Liver (tissue), 9 donors: ENCODE data around the gene EPHA5. TPM values are rescaled to one million over a fixed set of nuclear protein-coding genes. Genes with fewer than 3 reads are reported as not detected.

ENCODE experiments used
- DNase-seq: peaks from one replicate; pipeline ENCODE4 v3.0.0-alpha.2; 2017; ENCODE audit warnings: low spot score
- H3K27ac ChIP-seq, 2 donors: one replicate each; pipeline ENCODE4 v1.7.0; 2013; ENCODE audit warnings: inconsistent platforms in 2 of 2, low read length in 2 of 2, control low read depth in 1 of 2, low read depth in 1 of 2, mild to moderate bottlenecking in 1 of 2
- H3K27me3 ChIP-seq, 4 donors: one replicate each; pipeline versions ENCODE4 v1.6.1 to v1.7.0; 2013; ENCODE audit warnings: low read length in 3 of 4, inconsistent platforms in 1 of 4, mild to moderate bottlenecking in 1 of 4, moderate library complexity in 1 of 4; ENCODE audit not compliant: control insufficient read depth in 4 of 4, insufficient read depth in 4 of 4
- H3K36me3 ChIP-seq, 4 donors: one replicate each; pipeline versions ENCODE4 v1.6.1 to v1.7.0; 2013; ENCODE audit warnings: low read length in 3 of 4, mild to moderate bottlenecking in 3 of 4, low read depth in 1 of 4, moderate library complexity in 1 of 4; ENCODE audit not compliant: control insufficient read depth in 4 of 4, insufficient read depth in 3 of 4
- H3K4me1 ChIP-seq, 4 donors: one replicate each; pipeline versions ENCODE4 v1.6.1 to v1.7.0; 2013; ENCODE audit warnings: low read length in 3 of 4, mild to moderate bottlenecking in 3 of 4, moderate library complexity in 1 of 4; ENCODE audit not compliant: control insufficient read depth in 4 of 4, insufficient read depth in 4 of 4
- H3K4me3 ChIP-seq, 3 donors: one replicate each; pipeline versions ENCODE4 v1.6.1 to v1.7.0; 2013; ENCODE audit warnings: low read length in 3 of 3, control low read depth in 1 of 3, low read depth in 1 of 3, mild to moderate bottlenecking in 1 of 3
- H3K9ac ChIP-seq, 2 donors: one replicate each; pipeline ENCODE4 v1.7.0; 2013; ENCODE audit warnings: low read length in 2 of 2, mild to moderate bottlenecking in 2 of 2, moderate library complexity in 2 of 2, control low read depth in 1 of 2, low read depth in 1 of 2
- H3K9me3 ChIP-seq, 4 donors: one replicate each; pipeline versions ENCODE4 v1.6.1 to v1.7.0; 2013; ENCODE audit warnings: low read length in 3 of 4; ENCODE audit not compliant: control insufficient read depth in 4 of 4
- CTCF ChIP-seq: fragments of 150-350 bp; IDR thresholded peaks from 2 replicates; pipeline ENCODE4 v1.5.1; 2017; ENCODE audit warnings: improper control_type of control experiment, low read depth, low read length; ENCODE audit not compliant: missing input control
- FOXA1 ChIP-seq: IDR thresholded peaks from 2 replicates; pipeline ENCODE4 v1.6.1; 2016; ENCODE audit warnings: antibody characterized with exemption
- FOXA2 ChIP-seq: IDR thresholded peaks from 2 replicates; pipeline ENCODE4 v1.6.1; 2016; ENCODE audit warnings: antibody characterized with exemption
- GABPA ChIP-seq, 2 donors: IDR thresholded peaks in 1 of 2; conservative IDR thresholded peaks in 1 of 2; 2 replicates each; pipeline ENCODE4 v1.6.1; 2016; ENCODE audit warnings: antibody characterized with exemption in 2 of 2, mild to moderate bottlenecking in 1 of 2, moderate library complexity in 1 of 2
- HNF4A ChIP-seq, 2 donors: conservative IDR thresholded peaks; 2 replicates each; pipeline ENCODE4 v1.6.1; 2016; ENCODE audit warnings: antibody characterized with exemption in 2 of 2, mild to moderate bottlenecking in 2 of 2
- HNF4G ChIP-seq: IDR thresholded peaks from 2 replicates; pipeline ENCODE4 v1.6.1; 2016; ENCODE audit warnings: antibody characterized with exemption
- JUND ChIP-seq, 2 donors: IDR thresholded peaks; 2 replicates each; pipeline ENCODE4 v1.6.1; 2016; ENCODE audit warnings: antibody characterized with exemption in 2 of 2
- MAX ChIP-seq: IDR thresholded peaks from 2 replicates; pipeline ENCODE4 v1.6.1; 2016; ENCODE audit warnings: antibody characterized with exemption
- NR2F2 ChIP-seq: IDR thresholded peaks from 2 replicates; pipeline ENCODE4 v1.6.1; 2016; ENCODE audit warnings: antibody characterized with exemption
- RAD21 ChIP-seq, 2 donors: IDR thresholded peaks; 2 replicates each; pipeline ENCODE4 v1.6.1; 2016; ENCODE audit warnings: antibody characterized with exemption in 2 of 2, mild to moderate bottlenecking in 2 of 2
- REST ChIP-seq: IDR thresholded peaks from 2 replicates; pipeline ENCODE4 v1.6.1; 2016; ENCODE audit warnings: antibody characterized with exemption, mild to moderate bottlenecking
- RXRA ChIP-seq, 2 donors: IDR thresholded peaks; 2 replicates each; pipeline ENCODE4 v1.6.1; 2017 to 2018; ENCODE audit warnings: antibody characterized with exemption in 2 of 2, mild to moderate bottlenecking in 1 of 2
- SP1 ChIP-seq: IDR thresholded peaks from 2 replicates; pipeline ENCODE4 v1.6.1; 2018; ENCODE audit warnings: antibody characterized with exemption, mild to moderate bottlenecking
- TAF1 ChIP-seq: conservative IDR thresholded peaks from 2 replicates; pipeline ENCODE4 v1.6.1; 2016; ENCODE audit warnings: antibody characterized with exemption, mild to moderate bottlenecking
- YY1 ChIP-seq: IDR thresholded peaks from 2 replicates; pipeline ENCODE4 v1.6.1; 2016; ENCODE audit warnings: antibody characterized with exemption, mild to moderate bottlenecking
- WGBS: extraction: QIAGEN DNeasy Blood & Tissue Kit; methylation state at CpG from one replicate; pipeline ENCODE4 v1.1.7; 2013; 5-methylcytosine and 5-hydroxymethylcytosine counted together
- polyA plus RNA-seq, 2 donors: library from polyadenylated mRNA; stranded (reverse) in 1 of 2; unstranded in 1 of 2; fragments of 200-250 nt in 1 of 2; fragments of >200 nt in 1 of 2; fragmentation: Nextera tagmentation in 1 of 2; extraction: Ambion mirVana in 1 of 2; gene quantifications; one replicate each; pipeline versions ENCODE4 v1.2.1 to v1.2.3, GENCODE V29; 2013 to 2015
- total RNA-seq, 2 donors: library from RNA; depleted of rRNA; stranded (reverse); fragments of >200 nt; gene quantifications; one replicate each; pipeline ENCODE4 v1.2.3, GENCODE V29; 2014
- TF ChIP-seq, protein P1 (sequence below): IDR thresholded peaks from 2 replicates; pipeline ENCODE4 v1.6.1; 2016; ENCODE audit warnings: antibody characterized with exemption
- donor health status: healthy.
- donor health status: healthy.
- donor health status: healthy.
- donor health status: healthy.
- donor health status: healthy.

EPHA5 gene
- total and polyA plus RNA-seq, 4 donors: not detected

DNA sequence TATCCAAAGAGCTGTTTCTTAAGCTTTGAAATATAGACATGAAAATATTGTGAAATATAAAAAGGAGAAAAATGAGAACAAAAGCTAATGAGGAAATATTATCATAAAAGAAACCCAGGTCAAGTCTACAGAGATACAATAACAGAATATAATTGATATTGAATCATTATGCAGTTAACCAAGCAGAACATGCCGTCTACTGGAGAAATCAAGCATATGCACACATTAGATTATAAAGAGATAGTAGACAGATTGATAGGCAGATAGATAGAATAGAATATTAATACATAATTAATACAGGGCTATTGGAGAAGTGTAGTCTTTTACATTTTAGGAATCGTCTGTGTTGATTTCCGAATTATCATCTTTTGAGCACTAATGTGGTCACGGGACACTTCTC is 208.5 kb downstream of the EPHA5 start:
- no peaks in the 10 kb centered on the region for H3K9me3 ChIP-seq
- 80% methylated on average over 4 of the region's 4 CpGs for WGBS
- TF ChIP-seq GABPA (IDR thresholded peaks at IDR 0.05 in 1 of 2, conservative IDR thresholded peaks at IDR 0.05 in 1 of 2) (no peak), RAD21 (IDR thresholded peaks at IDR 0.05) (peak; percentile 60 to 66)

GRCh38 chr4:65457011-65457410 is 213.3 kb downstream of the EPHA5 start:
- H3K4me1 ChIP-seq: no peaks in the 10 kb centered on the region
- no peaks in the 10 kb centered on the region for H3K9me3 ChIP-seq
- TF ChIP-seq YY1 (no peak), HNF4A (conservative IDR thresholded peaks at IDR 0.05) (no peak), RAD21 (IDR thresholded peaks at IDR 0.05) (no peak), JUND (IDR thresholded peaks at IDR 0.05) (no peak), GABPA (IDR thresholded peaks at IDR 0.05 in 1 of 2, conservative IDR thresholded peaks at IDR 0.05 in 1 of 2) (no peak), TAF1 (no peak)
- no peaks in the 10 kb centered on the region for H3K27me3 ChIP-seq
- WGBS: 67% methylated on average over 2 of the region's 2 CpGs
- no peak for DNase-seq
- H3K9ac ChIP-seq: no peak overlapping the region
- H3K4me3 ChIP-seq: no peak overlapping the region
- H3K27ac ChIP-seq: no peak overlapping the region
- H3K36me3 ChIP-seq: no peaks in the 10 kb centered on the region

More for the DNA sequence above, 208.5 kb downstream of the EPHA5 start:
- H3K9ac ChIP-seq: no peak overlapping the region
- no peaks in the 10 kb centered on the region for H3K36me3 ChIP-seq
- H3K4me1 ChIP-seq: no peaks in the 10 kb centered on the region
- H3K27ac ChIP-seq: no peak overlapping the region
- H3K4me3 ChIP-seq: no peak overlapping the region
- no peak for DNase-seq
- no peaks in the 10 kb centered on the region for H3K27me3 ChIP-seq

- no peak for DNase-seq
- TF ChIP-seq MAX (no peak), REST (no peak), TAF1 (no peak), HNF4G (no peak), SP1 (no peak), FOXA1 (no peak), HNF4A (conservative IDR thresholded peaks at IDR 0.05) (no peak), NR2F2 (no peak), RAD21 (IDR thresholded peaks at IDR 0.05) (no peak), CTCF (no peak), GABPA (IDR thresholded peaks at IDR 0.05 in 1 of 2, conservative IDR thresholded peaks at IDR 0.05 in 1 of 2) (no peak), JUND (IDR thresholded peaks at IDR 0.05) (no peak), RXRA (IDR thresholded peaks at IDR 0.05) (no peak), YY1 (no peak), FOXA2 (no peak)
- TF ChIP-seq, protein P1, sequence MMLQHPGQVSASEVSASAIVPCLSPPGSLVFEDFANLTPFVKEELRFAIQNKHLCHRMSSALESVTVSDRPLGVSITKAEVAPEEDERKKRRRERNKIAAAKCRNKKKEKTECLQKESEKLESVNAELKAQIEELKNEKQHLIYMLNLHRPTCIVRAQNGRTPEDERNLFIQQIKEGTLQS: no peak
Observed at GRCh38 chr4:65456579-65456978, 213.7 kb downstream of the EPHA5 start.

More at GRCh38 chr4:65456579-65456978, 213.7 kb downstream of the EPHA5 start:
- no peak overlapping the region for H3K4me3 ChIP-seq
- H3K4me1 ChIP-seq: no peaks in the 10 kb centered on the region
- no peaks in the 10 kb centered on the region for H3K9me3 ChIP-seq
- H3K27ac ChIP-seq: no peak overlapping the region
- H3K27me3 ChIP-seq: no peaks in the 10 kb centered on the region
- H3K36me3 ChIP-seq: no peaks in the 10 kb centered on the region
- H3K9ac ChIP-seq: no peak overlapping the region
